Fibroblast of skin of scalp (primary cell): ENCODE data around the gene C9orf72.

Source experiments
- DNase-seq: peaks from one replicate; pipeline ENCODE4 v3.0.0-alpha.2; 2013

C9orf72 gene

DNA sequence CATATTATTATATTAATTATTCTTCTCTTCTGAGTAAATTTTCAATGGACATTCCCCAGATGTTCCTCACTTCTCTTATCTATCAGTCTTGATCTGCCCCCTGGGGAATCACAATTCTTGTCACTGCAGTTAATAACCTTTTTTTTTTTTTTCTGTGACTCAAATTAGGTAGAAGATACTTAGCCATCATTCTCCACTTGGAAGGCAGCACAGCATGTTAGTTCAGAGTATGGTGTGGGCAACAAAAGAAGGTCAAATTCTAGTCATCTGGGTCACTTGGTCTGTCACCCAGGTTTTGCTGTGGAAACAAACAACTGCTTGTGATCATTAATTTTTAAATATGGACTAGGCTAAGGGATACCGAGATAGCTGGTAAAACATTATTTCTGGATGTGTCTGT lies 35.5 kb downstream of the C9orf72 start:
- DNase-seq = no peak

DNA sequence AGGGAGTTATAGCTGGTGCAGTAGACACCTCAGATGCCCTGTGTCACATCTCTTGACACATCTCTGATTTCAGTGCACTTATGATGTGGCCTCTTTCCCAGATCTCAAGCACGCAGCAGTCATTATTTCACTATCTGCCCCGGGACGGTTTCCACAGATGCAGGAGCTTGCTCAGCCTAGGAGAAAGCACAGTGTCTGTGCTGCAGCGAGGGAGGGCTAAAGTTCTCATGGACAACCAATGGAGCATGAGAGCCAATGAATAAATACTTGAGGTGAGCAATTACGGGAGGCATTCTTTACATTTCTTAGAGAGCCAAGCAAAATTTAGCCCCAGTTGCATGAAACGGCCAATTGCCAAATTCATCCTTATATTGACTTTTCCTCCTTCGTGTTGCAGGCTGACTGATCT lies 36.2 kb downstream of the C9orf72 start:
- DNase-seq = no peak

DNA sequence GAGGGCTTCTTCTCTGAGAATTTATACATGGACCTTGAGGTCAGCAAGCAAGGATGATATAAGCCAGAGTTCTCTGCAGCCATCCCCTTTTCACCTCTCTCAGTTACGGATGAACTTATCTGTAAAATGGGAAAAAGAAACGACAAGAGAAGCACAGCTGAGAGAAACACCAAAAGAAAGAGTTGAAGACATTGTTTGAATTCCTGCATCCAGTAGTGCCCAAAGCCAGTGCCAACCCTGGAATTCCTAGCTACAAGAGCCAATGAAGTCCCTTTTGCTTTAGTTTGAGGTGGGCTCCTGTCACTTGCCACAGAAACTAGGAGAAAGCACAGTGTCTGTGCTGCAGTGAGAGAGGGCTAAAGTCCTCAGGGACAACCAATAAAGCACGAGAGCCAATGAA lies 37.1 kb downstream of the C9orf72 start:
- DNase-seq = no peak

DNA sequence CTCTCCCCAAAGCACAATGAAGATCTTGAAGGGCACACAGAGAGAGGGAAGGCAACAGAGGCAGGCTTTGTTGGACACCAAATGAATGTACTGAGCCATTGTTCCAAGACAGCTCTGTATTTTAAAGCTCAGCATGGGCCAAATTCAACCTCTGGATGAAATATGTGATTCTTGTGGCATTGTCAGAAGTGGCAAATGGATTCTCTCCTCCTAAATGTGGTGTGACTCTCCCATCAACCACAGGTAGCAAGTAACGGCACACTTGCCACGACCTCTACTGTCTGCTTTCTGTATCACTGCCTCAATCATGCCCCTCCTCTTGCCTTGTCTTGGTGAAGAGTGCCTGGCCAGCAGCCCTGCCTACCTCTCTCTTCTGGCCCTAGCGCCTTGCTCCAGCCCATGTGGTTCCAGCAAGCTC lies 37.6 kb downstream of the C9orf72 start:
- DNase-seq = no peak

DNA sequence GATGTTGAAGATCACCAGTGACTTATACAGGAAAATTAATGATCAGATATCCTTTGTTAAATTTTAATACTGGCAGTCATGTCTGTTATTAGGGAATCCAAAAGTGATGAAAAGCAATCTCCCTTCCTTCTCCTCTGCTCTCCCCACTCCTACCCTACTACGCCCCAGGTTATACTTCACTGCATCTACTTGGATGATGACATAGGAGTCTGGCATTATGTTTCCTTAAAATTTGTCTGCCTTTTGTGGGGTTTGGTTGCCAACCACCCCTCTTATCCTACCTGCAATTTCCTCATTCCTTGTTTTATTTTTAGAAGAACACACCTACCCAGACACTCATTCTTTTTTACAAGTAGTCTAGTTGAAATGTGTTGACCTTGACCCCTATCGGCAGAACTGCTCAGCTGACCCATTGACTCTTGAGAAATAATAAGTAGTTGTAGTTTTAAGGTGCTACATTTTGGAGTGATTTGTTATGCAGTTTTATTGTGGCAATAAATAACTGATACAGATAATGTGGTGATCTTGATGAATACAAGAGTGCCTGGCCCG lies 38.5 kb downstream of the C9orf72 start:
- DNase-seq = no peak

DNA sequence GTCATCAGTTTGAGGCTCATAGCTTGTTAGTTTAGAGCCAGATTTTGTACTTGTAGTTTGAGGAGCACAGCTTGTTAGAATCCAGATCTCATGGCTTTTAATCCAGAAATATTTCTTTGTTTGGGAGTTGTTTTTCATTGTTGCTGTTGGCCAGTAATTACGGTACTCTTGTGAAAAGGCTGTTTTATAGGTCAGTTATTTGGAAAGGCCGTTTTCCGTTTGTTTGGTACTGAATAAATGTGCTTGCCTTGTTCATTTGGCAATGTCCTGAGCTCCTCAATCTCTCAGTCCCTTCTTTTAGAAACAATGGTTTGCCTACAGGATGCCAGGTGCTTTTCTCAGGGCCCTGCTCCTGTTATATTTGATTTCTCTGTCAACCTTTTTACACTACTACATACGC lies 39.1 kb downstream of the C9orf72 start:
- DNase-seq = no peak

DNA sequence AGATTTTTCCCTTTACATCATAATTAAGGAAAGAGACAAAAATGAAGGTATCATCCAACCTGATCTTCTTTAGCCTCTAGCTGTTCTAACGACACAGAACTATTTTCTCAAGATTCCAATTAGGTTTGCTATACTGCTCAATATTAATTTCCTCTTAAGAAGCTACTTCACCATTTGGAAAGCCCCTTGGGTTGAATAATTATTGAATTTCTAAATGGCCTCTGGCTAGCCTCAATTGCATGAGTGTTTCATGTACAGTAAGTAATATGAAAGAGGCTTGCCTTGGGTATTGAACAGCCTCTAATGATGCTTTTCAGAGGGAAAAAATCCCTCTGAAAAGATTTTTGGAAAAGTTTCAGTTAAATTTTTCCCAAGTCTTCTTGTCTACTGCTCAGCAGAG lies 40.0 kb downstream of the C9orf72 start:
- no peak for DNase-seq

DNA sequence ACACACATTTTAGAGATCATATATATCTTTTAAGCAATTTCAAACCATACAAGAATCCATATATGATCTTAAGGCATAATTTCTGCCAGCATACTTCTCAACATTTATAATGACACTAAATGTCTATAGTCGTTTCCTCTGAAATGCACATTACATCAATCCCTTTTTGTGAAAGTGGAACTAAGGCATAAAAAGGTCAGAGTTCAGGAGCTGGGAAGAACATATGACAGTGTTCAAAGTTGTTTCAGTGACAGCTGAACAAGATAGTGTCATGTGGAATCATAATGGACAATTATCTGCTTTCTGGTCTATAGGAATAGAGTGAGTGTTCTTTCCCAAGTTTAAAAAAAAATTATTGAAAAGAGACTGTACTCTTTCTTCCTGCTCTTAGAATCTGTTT lies 41.2 kb downstream of the C9orf72 start:
- no peak for DNase-seq

DNA sequence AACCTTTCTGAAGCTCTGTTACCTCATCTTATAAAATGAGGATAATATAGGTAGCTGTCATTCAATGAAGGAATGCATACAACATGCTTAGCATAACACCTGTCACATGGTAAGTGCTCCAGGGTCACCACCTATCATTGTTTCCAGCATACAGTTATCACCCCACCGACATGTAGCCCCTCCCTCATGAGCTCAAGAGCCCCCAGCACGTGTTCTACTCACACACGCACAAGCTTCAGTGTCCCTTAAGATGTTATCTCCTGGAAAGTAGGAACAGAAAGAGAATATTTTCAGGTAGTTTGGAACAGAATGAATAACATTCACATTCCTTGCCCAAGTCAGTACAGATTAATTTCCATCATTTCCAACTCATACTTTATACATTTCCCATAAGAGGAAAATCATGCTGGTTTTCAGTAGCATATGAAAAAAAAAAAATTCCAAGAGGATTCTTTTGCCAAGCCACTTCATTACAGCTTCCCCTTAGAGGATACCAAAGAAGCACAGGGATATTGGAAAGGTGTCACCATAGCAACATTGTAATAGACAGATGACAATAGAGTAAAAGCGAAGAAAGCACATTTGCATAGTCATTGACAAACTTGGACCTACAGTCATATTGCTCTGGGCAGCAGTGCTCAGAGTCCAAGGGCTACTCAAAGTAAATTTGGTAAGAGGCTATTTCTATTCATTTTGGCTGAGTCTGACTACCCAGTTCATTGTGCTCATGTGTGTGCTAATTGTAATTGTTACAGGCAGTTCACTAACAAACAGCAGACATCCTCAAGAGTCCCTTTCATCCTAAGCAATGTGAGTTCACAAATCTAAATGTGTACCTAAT lies 42.1 kb downstream of the C9orf72 start:
- DNase-seq = no peak

DNA sequence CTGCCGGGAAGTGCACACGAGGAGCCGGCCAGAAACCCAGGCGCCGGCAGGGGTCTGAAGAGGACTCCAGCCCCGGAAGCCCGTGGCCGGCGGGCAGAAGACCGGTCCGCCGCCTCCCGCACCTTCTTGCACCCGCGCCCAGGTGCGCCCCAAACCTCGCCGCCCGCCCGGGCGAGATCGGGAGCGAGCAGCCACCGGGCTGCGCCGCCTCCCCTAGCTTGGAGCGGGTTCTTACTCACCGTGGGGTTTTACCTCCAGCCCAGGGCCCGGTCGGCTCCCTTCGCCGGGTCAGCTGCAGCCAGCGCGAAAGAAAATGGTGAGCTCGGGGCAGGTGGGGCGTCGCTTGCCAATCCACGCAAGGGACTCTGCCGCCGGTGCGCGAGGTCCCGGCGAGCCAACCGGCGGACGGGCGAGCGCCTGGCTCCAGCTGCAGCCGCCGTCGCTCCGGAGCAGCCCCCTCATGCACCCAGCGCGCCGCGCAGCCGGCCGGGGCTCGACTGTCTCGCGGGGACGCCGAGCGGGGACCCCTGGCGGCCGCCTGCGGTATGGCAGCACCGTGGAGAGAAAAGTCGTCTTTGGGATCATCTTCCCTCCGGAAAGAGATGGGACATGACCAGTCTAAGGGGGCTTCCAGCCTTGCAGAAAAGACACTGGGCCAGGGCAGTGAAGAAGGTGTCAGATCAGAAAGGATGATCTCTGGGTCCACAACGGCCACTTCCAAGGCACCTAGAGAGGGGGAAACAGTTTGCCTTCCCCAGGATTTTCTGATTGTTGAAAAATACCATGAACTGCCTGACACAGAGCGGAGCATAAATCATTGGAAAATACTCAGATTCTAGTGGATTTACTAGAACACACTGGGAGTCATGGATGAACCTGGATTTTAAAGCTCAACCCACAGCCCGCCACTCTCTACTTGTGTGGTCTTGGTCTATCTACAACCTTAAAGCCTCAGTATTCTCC lies 43.7 kb downstream of the C9orf72 start, which contains the start of gene MOB3B:
MOB3B (minus strand) TSS at position 499 of the 963 bp plus-strand sequence. CDS start 74,264 bp downstream, outside the sequence.
- DNase-seq = peak; percentile 66

DNA sequence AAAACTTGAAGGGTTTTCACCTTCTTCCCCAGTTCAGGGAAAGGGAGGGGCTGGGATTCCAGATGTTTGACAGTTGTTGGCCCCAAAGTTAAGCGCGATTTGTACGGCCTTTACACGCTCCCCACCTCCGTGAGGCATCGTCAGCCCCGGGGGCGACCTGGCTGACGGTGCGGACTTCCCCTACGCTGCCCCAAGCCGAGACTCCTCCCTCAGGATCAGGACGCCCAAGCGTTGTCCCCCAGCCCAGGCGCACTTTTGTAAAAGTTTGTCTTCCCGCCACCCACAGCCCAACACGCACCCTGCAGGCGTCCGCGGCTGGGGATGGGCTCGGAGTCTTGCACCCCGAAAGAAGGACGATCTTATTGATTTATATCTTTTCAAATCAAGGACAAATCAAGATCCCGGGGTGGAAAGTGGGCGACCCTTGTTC lies 44.4 kb downstream of the C9orf72 start:
- no peak for DNase-seq

DNA sequence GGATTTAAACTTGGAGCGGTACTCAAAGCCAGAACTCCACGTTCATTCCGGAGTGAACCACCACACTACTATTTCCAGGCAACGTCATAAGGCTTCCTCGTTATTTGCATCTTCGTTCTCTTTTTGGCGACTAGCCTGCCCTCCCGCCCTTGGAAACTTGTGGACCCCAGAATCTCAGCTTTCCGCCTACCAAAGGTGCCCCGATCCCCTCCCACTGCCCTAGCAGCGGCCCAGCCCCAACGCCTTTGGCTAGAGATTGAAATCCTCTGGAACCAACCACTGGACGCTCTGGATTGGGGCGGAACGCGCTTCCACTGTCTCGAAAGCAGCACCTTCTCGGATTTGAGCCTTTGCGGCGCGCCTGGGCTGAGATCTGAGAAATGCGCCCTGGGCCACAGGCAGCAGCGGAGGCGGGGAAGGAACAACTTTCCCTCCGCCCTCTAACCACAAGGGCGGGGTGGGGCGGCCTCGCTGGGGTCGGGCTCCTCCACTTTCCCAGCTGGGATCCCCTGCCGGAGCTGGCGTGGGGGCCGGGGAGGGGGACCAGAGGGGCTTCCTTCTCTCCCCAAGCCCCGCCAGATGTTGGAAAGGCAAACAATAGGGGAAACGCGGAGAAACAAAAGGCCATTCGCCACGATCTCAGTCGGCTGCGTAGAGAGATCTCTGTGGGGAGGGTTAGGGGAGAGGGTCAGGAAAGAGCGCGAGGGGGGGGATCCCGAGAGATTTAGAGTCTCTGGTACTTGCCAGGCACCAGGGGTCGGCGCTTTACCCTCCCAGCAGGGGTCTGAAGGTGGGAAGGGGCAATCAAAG lies 45.0 kb downstream of the C9orf72 start:
- peak; percentile 15 for DNase-seq

DNA sequence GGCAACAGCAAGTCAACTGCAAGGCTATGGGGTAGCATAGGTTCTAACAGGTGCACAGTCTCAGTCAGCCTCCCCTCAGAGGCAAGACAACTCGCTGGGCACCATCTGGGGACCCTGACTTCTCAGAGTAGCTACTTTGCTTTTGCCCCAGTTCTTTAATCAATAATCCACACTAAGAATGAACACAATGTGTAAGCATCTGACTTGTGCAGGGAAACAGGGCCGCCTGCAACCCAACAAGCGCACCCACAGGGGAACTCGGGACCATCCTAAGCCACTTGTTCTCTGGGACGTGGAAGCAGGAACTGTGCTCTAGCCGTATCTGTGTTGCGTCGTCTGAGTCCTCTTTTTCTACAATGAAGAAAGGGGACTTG lies 45.6 kb downstream of the C9orf72 start:
- DNase-seq = no peak

DNA sequence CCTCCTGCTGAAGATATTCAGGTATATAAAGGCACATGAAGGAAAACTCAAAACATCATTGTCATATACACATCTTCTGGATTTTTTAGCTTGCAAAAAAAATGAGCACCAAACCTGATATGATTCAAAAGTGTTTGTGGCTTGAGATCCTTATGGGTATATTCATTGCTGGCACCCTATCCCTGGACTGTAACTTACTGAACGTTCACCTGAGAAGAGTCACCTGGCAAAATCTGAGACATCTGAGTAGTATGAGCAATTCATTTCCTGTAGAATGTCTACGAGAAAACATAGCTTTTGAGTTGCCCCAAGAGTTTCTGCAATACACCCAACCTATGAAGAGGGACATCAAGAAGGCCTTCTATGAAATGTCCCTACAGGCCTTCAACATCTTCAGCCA lies 49.0 kb downstream of the C9orf72 start, which contains the start of gene IFNK:
IFNK (plus strand) TSS at position 55 of the 400 bp plus-strand sequence; CDS start at position 102, 47 bp downstream.
- no peak for DNase-seq

DNA sequence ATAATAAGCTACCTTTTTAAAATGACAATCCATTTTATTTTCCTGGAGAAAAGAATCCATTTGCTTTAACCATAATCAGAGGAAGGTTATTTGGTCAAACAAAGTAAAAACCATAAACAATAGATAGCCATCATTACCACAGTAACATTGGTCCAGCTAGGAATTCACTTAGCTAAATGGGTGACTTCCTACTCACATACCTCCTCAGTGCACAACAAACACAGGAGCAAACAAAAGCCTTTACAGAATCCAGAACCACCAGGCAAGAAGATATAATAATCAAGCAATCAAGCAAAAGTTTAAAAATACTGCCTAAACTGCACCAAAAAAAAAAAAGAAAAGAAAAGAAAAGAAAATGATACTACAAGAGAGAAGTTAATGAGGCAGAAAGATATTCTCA lies 50.1 kb downstream of the C9orf72 start:
- DNase-seq = no peak

DNA sequence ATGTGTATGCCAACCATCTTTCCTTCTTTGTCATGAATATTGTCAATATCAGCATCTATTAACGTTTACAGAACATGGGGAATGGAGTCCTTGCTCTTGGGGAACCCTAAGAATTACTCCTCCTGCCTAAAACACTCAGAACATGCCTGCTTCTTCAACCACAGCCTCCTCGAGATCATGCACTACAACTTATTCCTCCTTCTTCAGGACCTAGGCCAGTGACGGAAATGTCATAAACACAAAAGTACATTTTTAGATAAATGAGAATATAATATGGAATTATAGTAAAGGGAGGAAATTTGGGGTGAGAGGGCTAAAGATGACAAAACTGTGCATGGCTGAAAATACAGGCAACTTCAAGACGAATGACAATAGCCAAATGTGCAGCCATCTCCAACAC lies 52.3 kb downstream of the C9orf72 start:
- DNase-seq = no peak

DNA sequence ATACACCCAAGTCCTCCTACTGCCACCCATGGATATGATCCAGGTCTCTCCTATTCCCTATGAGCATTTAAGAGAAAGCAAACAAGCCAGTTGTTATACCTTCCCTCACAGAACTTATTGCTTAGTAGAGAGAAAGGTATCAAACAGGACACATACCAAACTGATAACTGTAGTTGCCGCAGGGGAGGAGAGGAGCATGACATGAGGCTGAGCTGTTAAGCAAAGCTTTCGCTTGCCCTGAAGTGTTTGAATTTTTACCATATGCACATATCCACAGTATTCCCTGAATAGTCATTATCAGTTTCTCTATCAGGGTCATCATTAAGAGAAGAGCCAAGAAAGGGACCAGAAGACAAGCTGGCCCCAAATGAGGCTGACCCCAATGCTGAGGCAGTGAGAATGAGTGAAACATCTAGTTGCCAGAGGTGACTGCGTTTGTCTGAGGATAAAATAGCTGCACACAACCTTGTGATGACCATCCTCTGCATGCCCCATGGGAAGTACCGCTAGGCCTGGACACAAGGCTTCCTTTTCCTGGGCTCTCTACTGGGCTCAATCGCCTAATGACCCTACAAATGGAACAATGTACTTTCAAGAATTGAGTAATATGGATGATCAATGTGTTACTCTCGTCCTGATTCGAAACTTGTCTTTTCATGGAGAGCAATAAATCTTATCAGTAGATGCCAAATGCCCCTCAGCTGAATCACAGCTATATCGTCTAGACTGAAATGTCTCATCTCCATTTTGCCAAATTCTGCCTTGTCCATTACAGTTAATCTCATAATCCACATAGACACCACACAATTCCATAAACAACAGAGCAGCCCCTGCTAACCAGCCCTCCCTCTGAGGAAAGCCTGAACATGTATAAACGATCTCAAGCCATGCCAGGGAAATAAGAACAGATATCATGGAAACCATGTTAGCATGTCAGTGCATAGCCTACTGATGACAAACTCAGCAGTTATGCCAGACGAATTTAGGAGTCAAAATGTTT lies 53.5 kb downstream of the C9orf72 start:
- DNase-seq = no peak

DNA sequence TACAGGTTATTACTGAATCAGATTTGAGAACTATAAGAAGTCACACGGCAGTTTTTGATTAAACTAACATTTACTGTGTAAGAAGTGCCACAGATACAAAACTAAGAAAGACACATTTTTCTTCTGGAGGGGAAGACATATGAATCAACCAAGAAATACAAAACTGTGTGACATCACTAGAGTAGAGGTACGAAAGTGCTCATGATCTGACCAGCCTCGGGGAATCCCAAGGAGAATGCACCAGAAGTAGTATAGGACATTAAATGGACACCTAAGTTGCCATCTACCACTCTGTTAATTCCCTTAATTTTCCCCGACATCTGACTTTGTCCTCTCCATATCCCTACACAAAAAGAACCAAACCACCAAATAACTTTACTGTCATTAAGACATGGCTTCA lies 54.5 kb downstream of the C9orf72 start:
- no peak for DNase-seq

DNA sequence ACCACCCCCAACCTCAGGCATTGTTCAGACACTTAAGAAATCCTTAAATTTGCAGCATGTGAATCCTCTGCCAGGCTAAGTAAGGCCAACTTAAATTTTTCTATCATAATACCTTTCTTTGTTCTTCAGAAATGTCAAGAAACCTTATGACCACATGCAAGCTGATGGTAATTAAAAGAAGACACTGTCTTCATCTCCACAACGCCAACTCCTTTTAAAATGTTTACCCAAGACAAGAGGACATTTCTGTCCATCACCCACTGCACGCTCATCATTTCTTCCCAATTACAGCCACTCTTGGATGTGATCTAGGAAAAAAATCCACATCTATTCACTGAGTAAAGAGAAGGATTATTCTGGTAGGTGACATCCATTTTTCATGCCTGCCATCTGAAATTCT lies 55.3 kb downstream of the C9orf72 start:
- no peak for DNase-seq

DNA sequence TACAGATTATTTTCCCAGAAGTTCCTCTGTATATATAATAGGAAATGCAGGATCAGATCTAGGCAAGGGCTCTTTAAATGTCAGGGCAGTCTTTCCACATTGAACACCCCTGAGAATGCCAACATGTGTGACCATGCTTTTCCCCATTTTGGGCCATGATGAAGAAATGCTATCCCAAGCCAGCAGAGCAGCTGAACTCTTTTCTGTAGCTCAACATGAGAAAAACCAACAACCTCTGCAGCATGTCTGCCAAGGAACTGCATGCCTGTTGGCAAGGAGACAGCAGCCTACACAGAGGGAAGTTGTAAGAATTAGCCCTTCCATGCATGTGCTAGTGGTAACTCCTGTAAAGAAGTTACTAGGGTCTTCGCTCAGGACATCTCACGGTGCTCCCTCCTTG lies 58.7 kb downstream of the C9orf72 start:
- no peak for DNase-seq

DNA sequence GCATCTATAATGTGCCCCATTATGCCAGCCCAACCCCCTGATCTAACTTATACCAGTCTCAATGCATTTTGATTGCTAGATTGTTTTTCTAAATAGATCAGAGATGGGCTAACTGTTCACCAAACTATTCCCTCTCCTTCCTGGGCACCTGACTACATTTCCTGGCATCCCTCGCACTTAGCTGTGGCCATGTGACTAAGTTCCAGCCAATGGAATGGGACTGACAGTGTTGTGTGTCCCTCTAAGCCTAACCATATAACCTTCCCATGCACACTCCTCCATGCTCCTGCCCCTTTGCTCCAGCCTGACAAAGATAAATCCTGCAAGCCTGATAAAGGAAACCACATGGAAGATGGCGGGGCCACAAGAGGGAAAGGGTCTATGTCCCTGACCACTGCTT lies 61.5 kb downstream of the C9orf72 start:
- no peak for DNase-seq
